Dermis blood vessel endothelial cell (primary cell): ENCODE data around the gene CLK1. TPM values are rescaled to one million over a fixed set of nuclear protein-coding genes. Genes with fewer than 3 reads are reported as not detected.
"Not testable (repeated sequence)": the region's sequence is repeated elsewhere in the genome, so short reads cannot be mapped to it uniquely, and the experiment has no call there.

Experiments used
- DNase-seq: peaks from one replicate; pipeline ENCODE4 v3.0.0; 2010
- total RNA-seq: library from RNA; depleted of rRNA; stranded (reverse); fragments of >200 nt; gene quantifications from 2 replicates; pipeline ENCODE4 v1.2.3, GENCODE V29; 2014

Gene CLK1
- total RNA-seq, 1 donor from 2014 or later = 84.7 TPM

DNA sequence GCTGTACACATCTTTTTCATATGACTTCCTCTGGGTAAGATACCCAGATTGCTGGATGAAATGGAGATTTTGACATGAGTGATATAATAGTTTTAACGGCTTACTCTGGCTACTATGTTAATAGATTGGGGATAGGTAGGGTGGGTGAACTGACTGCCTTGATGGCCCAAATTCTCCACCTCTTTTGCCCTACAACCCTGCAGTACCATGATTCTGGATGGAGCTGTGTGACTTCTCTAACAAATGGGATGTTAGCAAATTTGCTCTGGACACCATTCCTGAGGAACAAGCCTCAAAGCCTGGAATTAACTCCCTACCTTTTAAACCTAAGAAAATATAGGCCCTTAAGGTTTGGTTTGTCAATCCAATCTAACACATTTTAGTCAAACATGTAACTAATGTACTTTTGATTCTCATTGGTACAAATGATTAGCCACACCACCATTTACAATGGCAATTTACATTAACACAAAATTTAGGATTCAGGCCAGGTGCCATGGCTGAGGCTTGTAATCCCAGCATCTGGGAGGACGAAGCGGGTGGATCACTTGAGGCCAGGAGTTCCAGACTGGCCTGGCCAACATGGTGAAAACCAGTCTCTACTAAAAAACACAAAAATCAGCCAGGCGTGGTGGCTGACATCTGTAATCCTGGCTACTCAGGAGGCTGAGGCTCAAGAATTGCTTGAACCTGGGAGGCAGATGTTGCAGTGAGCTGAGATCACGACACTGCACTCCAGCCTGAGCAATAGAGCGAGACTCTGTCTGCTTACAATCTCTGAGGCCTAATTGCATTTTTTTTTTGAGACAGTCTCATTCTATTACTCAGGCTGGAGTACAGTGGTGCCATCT lies 12.8 kb downstream of the CLK1 start:
- no peak for DNase-seq

DNA sequence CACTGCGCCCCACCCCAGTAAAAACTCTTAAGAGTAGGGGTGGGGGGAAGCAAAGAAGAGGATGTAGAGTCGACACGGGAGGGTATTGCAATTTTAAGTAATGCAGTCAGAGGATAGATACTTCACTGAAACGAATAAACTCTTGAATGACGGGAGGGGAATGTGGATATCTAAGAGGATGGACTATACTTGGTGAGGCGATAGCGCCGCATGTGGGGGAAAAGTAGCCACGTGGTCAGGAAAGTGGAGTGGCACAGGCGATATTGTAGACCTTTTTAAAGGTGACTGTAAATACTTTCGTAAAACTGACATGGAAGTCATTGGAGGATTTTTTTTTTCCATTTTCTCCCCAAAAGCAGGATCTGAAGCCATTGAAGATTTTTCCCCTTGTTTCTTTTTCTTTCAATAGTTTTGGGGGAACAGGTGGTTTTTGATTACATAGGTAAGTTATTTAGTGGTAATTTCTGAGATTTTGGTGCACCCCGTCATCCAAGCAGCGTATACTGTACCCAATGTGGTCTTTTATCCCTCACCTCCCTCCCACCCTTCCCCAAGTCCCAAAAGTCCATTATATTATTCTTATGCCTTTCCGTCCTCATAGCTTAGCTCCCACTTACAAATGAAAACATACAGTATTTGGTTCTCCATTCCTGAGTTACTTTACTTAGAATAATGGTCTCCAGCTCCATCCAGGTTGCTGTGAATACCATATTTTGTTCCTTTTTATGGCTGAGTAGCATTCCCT lies 13.8 kb downstream of the CLK1 start:
- DNase-seq = no peak

DNA sequence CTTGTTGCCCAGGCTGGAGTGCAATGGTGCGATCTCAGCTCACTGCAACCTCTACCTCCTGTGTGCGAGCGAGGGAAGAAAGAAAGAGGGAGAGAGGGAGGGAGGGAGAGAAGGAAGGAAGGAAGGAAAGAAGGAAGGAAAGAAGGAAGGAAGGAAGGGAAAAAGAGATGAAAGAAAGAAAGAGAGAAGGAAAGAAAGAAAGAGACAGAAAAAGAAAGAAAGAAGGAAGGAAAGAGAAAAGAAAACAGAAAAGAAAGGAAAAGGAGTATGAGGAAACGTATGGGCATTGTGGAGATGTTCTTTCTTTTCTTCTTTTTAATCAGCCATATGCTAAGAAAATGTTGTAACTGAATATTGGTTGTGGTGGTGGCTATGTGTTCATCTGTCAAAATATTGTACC lies 16.5 kb downstream of the CLK1 start:
- DNase-seq = no peak

DNA sequence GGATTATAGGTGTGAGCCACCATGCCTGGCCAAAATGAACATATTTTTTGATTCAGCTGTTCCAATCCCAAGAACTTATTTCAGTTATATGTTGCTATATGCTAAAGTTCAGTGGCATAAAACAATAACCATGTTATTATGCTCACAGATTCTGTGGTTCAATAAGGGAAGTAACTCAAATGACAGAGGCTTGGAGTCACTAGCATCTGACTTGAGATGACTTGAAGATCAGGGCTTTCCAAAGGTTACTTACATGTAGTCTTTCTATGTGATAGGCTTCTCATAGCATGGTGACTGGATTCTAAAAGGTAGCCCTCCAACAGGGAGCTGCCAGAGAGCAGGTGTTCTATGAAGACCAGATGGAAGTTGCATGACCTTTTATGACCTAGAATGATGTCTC lies 17.2 kb downstream of the CLK1 start:
- DNase-seq = no peak

DNA sequence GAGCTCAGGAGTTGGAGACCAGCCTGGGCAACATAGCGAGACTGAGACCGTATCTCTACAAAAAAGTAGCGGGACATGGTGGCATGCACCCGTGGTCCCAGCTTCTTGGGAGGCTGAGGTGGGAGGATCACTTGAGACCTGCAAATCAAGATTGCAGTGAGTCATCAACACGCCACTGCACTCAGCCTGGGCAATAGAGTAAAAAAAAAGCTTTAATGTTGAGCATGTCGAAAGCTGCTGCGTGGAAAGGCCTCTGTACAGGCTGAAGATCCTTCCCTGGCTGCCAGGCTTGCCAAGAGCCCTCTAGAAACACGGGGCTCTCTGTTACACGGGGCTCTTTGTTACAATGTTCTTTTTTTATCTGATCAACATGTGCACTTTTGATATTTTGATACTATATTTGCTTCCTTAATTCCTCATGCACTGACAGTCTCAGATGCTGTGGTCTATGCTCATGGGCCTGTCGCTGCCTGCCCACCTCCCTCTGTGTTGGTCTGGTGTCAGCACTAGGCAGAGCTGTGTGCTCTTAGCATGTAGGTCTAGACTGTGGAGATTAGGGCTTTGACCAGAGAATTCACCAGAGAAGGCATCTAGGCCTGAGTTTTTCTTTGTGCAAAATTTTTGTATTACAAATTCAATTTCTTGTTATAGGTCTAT lies 18.7 kb downstream of the CLK1 start:
- DNase-seq = no peak

DNA sequence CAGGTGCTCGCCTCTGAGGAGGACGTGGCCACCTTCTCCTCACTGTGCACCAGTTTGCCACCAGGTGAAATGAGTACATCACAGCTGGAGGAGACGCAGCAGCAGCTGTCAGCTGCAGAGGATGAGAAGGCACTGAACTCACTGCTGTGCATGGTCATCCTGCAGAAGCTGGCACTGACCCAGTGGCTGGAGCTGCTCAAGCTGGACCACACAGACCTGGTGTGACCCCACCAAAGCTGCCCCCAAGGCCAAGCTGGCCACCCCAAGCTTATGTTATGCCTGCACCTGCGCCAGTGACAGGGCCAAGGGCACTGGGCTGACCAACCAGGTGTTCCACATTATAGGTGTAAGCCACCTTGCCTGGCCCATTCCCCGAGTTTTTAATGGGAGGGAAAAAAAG lies 19.3 kb downstream of the CLK1 start:
- no peak for DNase-seq

DNA sequence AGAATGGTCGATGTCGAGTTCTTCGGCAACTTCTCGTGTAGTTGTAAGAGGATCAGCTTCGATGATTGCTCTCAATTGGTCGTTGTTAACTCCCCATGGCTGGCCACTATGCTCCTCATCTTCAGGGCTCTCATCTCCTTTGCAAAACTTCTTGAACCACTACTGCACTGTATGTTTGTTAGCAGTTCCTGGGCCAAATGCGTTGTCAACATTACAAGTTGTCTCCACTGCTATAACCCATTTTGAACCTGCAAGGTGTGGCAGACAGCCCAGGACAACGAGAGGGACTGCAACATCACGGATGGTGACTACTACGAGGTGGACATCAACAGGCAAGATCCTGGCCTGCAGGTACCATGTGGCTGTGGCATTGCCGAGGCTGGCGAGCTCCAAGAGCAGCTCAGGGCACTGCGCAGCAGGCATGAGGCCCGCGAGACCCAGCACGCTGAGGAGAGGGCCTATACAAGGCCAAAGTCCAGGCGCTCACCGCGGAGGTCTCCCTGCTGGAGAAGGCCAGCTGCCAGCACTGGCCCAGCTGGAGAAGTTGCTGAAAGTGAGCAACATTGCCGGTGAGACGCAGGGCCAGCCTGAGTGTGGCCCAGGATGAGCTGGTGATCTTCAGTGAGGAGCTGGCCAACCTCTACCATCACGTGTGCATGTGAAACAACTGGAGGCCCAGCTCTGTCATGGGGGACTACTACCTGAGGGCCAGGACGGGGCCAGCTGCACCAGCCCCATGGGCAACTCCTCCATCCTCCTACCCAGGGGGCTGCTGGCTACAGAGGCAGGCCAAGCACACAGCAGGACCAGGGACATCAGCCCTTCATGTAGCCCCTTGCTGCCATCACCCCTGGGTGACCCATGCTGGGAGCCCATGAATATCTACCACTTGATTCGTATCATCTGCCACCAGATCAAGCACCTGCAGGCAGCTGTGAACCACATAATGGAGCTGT lies 20.2 kb downstream of the CLK1 start:
- no peak for DNase-seq

DNA sequence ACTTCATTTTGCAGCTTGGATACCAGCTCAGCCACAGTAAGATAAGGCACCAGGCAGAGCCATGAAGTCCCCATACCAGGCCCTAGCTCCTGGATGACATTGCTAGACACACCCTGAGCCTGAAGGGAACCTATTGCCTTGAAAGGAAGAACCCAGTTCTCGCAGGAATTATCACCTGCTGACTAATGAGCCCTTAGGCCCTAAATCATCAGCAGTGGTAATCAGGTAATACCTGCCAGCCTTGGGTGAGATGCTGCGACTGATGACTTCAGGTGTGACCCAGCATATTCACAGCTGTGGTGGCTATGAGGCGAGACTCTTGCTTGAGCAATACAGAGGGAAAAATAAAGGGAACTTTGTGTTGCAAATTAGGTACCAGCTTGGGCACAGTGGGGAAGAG lies 24.9 kb downstream of the CLK1 start:
- no peak for DNase-seq

DNA sequence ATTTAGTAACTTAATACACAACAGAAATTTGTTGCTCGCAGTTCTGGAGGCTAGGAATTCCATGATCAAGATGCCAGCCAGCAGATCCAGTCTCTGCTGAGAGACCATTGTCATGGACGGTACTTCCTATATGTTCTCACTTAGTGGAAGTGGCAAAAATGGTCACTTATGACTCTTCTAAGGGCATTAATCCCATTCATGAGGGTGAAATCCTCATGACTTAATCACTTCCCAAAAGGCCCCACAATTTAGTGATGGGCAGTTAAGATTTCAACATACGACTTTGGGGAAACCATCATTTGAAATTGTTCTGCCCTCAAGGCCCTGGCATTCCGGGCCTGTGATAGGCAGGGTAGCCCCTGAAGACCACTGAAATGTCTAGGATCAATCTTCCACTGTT lies 29.8 kb downstream of the CLK1 start:
- no peak for DNase-seq

DNA sequence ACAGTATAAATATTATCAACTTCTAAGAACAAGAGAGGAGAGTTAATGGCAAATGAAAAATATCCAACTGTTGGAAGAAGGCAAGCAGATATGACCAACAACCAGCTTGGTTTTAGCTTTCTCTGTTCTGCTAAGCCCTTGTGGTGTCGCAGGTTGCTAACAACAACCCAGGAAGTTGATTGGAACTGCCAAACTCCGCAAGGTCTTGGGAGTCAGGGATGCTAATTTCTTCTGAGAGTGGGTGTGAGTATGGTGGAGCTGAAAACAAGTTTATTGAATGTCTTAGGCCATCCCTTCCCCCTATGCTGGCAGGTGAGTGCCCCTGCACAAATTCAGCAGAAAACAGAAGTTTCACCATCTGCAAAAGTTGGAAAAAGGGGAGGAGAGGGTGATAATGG lies 35.2 kb downstream of the CLK1 start:
- DNase-seq = no peak

DNA sequence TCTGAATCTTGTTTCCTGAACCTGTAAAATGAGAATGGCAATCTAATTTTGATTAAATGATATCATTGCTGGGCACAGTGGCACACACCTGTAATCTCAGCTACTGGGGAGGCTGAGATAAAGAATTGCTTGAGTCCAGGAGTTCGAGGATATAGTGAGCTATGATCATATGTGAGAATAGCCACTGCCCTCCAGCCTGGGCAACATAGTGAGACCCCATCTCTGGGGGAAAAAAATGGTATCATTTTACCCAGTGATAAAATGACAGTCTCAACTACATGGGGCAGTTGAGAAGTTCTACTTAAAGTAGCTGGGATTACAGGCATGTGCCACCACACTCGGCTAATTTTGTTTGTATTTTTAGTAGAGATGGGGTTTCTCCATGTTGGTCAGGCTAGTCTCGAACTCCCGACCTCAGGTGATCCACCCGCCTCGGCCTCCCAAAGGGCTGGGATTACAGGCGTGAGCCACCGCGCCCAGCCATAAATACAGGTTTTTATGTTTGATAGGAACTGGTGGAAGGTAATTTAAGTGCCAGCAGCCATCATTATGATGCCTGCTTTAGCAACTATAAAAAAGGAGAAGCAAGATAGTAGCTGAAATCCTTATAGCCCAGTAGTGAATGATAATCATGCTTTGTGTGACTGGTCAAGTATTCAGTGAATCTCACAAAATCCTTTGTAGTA lies 35.7 kb downstream of the CLK1 start:
- no peak for DNase-seq

DNA sequence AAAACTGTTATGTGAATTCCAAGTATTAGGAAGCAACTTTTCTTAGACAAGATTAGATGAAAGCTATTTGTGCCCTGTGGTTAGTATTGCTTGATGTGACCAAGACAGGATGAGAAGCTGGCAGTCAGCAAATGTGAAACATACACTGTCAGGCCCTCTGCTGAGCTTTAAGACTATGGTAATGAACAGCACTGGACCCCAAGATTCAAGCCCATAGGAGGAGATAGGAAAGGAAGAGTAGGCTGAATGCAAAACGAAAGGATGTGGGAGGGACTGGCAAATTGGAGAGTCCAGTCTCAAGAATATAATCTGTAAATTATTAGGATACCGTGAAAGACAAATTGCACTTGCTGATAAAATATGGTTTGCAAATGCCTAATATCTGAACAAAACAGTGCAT lies 36.4 kb downstream of the CLK1 start:
- DNase-seq = no peak

DNA sequence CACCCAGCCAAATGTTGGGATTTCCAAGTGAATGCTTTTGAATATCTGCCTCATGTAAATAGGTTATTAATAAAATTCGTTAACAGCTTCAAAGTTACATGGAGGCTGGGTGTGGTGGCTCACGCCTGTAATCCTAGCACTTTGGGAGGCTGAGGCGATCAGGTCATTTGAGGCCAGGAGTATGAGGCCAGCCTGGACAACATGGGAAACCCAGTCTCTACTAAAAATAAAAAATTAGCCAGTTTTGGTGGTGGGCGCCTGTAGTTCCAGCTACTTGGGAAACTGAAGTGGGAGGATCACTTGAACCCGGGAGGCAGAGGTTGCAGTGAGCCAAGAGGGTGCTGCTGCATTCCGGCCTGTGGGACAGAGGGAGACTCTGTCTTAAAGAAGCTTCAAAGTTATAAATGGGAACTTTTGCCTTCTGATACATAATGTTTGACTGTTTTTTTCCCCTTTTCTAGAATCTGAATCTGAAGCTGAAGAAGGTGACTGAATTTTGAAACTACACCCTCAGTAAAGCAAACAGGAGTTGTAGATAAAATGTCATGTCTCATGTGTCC lies 42.7 kb downstream of the CLK1 start:
- no peak for DNase-seq

DNA sequence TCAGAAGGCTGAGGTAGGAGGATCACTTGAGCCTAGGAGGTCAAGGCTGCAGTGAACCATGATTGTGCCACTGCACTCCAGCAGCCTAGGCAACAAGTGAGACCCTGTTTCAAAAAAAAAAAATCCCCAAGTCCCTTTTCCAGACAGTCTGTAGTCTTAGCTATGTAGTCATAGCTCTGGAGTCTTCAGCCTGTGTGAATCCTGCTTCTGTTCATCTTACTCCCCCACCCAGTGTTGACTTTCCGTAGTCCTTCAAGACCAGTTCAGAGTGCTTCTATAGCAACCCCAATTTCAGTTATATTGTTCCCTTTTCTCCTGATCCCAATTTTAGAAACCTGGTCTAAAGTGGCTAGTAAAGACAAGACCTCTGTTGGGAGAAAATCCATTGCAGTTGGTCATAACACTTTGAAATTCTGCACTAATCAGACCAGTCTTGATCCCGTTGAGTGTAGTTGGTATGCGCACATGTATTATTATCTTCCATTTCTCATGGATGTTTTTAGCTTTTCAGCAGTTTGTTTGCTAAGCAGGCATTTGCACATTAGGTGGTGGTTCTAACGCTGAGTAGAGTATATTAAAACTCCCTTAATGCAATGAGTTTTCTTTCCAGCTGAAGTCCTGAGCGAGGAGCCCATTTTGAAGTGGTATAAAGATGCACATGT lies 43.8 kb downstream of the CLK1 start:
- DNase-seq = no peak

DNA sequence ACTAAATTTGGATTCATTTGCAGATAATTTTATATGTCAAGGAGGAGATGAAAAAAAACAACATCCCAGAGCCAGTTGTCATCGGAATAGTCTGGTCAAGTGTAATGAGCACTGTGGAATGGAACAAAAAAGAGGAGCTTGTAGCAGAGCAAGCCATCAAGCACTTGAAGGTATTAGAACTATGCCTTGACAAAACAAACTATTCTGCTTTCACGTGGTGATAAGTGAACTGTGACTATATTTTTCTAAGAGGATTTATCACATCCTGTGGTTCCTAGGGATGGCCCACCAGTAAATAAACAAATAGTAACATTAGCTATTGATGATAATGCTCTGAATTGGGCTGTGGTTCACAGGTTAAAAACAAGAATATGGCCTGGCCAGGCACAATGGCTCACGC lies 45.7 kb downstream of the CLK1 start:
- not testable (repeated sequence) for DNase-seq

DNA sequence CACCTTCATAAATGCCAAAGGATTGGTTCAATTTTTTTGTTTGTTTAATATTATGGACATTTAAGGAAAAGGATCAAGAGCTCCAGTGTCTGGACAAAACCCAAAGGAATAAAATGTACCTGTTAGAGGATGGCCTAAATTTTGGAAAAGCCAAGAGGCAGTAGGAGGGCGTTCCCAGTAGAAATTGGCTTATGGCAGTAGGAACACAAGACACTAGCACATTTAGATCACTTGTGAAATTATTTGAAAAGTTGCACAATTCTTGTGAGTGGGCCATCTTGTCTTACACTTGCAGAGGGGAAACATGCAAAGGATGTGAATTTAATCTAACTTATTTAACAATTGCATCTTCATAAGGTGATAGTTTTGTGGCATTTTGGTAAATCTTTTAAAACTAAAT lies 49.5 kb downstream of the CLK1 start:
- DNase-seq = no peak

DNA sequence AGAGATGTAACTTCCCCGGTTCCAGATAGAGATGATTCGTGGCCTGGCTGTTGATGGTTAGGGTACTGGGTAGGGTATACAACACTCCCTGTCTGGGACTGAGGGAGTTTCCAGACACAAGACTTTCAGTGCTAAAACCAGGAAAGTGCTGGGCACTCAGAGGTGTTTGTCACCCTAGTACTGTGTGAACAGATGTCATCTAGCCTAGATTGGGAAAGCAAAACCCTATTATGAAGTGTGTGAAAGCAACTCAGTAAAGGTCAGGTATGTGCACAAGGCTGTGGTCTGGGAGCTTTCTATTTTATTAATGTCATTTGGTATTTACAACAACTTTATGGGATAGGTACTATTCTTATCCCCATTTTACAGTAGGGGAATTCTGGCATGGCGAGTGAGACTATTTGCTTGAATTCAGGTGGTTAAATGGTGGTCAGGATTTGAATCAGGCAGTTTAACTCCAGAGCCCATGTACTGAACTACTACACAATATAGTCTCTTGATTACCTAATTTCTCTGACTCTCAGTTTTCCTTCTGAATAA lies 50.1 kb downstream of the CLK1 start:
- DNase-seq = no peak

DNA sequence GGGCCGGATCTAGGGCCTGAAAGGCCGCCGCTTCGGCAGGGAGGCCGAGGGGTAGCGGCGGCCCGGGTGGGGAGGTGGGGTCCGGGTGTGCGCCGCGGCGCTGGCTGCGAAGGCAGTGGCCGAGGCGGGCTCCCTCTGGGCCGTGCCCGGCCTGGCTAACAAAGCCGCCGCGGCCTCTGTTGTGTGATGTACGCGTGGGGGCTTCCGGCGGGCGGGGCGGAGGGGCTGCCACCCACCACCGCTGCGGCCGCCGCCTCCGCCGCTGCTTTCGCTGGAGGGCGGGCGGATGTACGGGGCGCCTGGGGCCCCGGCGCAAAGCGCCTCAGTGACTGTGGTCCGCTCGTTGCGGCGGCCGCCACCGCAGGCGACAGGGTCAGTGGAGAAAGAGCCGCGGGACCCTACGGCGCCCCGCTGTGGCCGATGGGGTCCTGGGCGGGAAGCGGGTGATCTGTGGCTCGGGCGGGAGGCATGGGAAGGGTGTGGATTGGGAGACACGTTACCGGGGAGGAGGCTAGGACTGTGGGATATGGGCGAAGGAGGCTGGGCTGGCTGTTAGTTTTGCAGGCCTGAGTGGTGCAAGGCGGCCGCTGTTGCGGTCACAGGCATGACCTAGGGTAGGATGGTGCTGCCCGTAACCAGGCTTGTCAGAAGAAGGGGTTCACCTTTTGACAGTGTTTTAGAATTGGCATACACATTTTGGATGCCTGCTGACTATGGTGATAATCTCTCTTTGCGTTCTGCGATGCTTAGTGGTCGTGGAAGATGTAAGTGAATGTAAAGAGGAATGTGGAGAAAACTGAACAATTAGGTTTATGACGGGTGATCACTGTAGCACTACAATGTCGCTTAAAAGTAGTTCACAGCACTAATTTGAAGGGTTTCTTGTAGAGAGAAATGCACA lies 52.1 kb downstream of the CLK1 start:
- peak; percentile 80 for DNase-seq

DNA sequence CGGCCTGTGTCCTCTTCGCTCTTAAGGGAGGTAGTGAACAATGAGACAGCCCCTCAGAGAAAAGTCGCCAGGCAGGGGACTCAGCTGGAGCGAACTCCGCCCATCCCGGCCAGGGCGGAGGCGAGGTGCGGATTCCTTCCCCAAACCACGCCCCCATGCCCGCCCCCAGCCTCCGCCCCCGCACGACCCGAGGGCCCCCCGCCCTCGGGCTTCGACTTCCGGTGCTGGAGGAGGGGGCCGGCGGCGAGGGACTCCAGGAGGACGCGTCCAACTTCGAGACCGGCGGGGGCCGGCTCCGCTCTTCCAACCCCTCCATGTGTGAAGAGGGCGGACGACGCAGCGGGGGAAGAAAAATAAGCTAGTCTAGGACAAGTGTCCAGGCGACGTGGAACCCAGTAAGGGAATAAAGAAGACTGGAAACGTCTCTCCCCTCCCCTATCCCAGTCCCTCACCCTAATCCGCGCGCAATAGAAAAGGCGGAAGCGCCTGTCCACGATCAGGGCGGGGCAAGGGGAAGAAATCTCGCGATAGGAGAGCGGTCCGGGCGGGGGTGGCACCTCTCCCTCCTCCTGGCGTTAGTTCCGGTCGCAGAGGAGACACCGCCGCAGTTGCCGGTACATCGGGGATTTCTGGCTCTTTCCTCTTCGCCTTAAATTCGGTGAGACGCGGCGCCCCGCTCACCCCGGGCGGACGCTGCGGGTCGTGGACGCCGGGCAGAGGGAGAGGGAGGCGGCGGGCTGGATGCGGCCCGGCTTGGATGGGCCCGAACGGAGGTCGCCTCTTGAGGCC lies 52.9 kb downstream of the CLK1 start, which contains the start of gene BZW1:
Gene BZW1, plus strand, starts transcription at position 578 of the 789 bp plus-strand sequence. CDS start 1,308 bp downstream, outside the sequence.
- DNase-seq = peak; percentile 98
